ENCODE results near the gene EIF2D.
"Not testable (repeated sequence)": the region's sequence is repeated elsewhere in the genome, so short reads cannot be mapped to it uniquely, and the experiment has no call there.

Gene EIF2D

DNA sequence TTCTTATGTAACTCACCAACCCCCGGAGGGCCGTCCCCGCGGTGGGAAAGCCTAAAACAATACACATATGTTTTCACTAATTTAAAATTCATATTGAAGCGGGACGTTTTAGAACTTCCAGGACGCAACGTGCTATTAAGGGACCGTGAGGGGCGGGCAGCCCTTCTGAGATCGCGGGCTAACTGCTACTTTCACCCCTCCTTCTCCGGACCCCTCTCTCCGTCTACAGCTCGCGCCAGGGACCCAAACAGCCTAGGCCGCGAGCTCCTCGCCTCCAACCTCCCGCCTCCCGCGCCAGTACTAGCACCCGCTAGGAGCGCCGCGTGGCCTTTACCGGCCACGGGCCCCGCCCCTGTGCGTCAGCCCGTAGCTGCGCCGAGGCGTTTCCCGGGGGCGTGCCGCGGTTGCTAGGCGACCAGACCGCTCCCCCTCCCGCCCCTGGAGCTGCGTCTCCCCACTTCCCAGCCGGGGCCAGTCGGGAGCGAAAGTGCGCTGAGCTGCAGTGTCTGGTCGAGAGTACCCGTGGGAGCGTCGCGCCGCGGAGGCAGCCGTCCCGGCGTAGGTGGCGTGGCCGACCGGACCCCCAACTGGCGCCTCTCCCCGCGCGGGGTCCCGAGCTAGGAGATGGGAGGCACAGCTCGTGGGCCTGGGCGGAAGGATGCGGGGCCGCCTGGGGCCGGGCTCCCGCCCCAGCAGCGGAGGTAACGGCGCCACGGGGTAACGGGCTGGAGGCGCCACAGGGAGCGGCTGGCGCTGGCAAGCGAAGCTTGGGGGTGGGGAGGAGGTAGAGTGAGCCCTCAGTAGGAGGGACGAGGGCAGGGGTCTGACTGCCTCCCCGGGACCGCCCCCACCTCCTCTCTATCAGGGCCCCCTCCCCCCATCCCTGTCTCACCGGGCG lies 23.1 kb upstream of the EIF2D start, which contains the start of gene DYRK3:
TSS of gene DYRK3 (plus strand) at position 457 of the 898 bp plus-strand sequence. CDS start at position 625, 168 bp downstream.
- peak in 1 of 2 experiments; percentile 72 for DNase-seq

DNA sequence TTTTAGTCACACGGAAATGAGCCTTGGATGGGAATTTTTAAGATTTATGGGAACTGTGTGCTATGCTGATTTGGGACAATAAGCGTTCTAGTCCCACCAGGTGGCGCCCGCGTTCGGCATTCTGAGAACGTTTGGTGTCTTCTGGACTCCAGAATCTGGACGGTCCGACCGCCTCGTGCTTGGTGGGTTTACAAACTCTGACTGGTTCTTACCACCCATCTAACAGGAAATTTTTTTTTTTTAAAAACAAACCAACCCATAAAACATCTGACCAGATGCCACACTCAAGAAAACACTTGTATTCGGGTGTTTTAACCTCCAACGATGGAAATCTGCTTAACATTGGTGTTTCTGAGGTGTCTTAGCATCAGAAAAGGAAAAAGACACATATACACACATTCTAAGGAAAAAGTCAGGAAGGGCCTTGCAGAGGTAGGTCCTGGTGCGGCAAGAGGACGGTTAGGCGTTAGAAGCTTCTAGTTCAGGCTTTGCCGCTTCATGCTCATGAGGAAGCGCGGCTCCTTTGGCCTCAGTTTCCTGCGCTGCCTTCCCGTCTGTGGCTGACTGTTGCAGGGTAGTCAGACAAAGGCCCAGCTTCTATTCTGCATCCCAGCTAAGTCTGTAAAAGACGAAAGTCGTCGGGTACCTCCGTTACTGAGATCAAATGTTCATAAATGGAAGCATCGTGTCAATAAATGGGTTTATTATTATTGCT lies 22.3 kb upstream of the EIF2D start:
- DNase-seq = peak; percentile 21 to 70

DNA sequence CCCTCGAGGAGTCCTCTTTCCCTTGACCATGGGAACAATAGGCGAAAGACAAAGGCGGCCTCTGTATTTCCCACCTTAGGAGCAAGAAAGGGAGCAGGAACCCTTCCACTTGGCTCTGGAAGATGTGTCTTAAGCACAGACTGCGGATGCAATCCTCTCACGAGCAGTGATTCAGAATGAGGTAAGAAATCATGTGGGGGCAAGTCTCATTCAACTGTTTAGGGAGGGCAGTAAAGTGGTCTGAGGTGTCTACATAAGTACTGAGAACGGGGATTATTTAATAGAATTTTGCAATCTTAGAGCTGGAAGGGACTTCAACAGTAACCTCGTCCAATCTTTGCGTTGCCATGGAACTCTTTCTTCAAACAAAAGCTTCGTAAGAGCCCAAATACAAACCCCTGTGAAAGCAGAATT lies 21.4 kb upstream of the EIF2D start:
- no peak for DNase-seq

- no peak for DNase-seq
Measured at GRCh38 chr1:206631085-206631509, 18.8 kb upstream of the EIF2D start.

- DNase-seq = no peak
Measured at GRCh38 chr1:206628916-206629315, 16.7 kb upstream of the EIF2D start.

GRCh38 chr1:206626396-206626795 lies 14.1 kb upstream of the EIF2D start:
- not testable (repeated sequence) for DNase-seq

- no peak for DNase-seq
Measured at GRCh38 chr1:206609229-206609991, 2.9 kb downstream of the EIF2D start.

DNA sequence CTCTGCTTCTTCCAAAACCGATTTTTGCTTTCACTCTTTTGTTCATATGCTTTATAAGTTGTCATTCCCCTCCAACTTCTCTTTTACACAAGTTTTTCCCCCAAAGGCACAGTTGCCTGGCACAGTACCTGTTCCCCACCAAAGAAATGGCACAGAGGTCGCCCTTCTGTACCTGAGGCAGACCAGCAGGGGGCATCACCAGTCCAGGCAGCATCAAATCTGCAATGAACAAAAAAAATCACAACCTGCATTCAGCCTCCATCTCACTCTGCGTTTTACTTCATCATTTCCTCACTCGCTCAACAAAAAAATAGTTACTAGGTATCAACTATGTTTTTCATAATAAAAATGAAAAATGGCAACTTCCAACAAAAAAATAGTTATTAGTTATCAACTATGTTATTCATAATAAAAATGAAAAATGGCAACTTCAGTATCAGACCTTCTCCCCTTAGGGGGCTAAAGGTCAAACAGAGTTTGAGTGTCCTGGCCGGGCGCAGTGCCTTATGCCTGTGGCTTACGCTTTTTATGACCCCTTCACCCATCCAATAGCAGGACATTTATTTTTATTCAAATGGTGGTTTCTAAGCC lies 4.1 kb downstream of the EIF2D start:
- no peak for DNase-seq

- no peak for DNase-seq
Measured at GRCh38 chr1:206606867-206607266, 5.4 kb downstream of the EIF2D start.

DNA sequence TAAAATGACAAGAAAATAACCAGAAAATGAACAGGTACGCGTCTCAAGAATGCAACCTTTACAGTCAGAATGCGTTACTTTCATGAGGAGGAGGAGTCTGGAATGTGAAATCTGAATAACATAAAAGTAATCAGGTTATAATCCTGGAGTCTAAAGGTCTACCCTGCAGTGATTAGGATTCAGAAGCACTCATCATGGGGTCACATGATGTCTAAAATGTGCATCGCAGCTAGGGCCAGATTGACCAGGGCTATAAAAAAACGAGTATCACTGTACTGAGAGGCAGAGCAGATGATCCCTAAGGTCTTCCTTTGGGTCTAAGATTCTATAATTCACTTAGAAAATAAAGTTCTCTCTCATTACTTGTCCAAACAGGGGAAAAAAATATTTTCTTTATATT lies 7.4 kb downstream of the EIF2D start:
- no peak for DNase-seq

DNA sequence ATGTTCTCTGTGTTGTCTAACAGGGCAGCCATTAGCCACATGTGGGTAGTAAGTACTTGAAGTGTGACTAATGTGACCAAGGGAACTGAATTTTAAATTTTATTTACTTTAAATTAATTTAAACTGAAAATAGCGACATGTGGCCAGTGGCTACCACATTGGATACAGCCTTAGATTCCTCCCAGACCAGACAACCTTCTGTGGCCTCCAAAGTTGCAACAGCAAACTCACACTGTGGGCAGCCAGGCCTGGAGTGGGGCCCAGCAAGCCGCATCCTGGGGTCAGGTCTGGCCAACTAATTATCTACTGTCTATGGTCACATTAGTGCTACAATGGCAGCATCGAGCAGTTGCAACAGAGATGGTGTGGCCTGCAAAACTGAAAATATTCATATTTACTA lies 11.7 kb downstream of the EIF2D start:
- DNase-seq = no peak

DNA sequence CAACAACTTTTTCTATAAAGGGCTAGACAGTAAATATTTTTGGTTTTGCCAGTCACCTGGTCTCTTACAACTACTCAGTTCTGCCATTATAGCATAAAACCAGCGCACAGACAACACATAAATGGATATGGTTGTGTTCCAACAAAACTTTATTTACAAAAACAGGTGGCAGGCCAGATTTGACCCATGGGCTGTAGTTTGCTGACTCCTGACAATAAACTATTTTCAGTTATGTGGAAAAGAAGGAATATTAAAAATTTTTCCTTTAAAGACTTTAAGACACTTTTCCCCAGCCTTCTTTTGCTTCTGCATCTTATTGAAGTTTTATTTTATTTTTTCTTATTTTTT lies 16.0 kb downstream of the EIF2D start:
- no peak for DNase-seq

DNA sequence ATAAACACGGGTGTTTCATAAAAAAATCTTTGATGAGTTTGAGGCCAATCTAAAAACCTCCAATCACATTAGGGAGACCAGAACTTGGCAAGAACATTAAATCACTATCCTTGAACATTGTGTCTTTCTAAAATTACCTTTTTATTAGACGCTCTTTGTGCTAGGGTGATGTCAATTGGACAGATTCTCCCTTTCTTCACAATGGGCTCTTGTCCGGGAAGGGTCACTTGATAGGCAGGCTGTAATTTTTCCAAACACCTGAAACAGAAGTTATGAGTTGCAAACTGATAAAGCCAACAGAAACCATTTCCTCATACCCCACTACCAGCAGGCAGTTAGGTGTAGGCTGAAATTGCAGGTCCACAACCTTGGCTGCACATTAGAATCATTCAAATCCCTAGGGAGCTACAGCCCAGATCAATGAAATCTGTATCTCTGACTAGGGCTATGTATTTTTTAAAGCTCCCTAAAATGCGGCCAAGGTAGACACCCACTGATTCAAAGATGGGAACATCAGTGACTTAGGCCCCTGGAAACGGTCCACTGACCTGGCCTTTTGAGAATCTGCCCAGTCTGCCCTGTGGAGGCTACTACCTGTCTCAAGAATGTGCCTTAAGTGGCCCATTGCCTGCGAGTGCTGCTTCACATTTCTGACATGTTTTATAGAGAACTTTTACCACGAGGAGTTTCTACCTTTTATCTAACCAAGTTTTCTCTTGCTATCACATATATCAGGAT lies 16.5 kb downstream of the EIF2D start:
- DNase-seq = no peak

GRCh38 chr1:206593351-206593925 lies 18.8 kb downstream of the EIF2D start:
- no peak for DNase-seq

DNA sequence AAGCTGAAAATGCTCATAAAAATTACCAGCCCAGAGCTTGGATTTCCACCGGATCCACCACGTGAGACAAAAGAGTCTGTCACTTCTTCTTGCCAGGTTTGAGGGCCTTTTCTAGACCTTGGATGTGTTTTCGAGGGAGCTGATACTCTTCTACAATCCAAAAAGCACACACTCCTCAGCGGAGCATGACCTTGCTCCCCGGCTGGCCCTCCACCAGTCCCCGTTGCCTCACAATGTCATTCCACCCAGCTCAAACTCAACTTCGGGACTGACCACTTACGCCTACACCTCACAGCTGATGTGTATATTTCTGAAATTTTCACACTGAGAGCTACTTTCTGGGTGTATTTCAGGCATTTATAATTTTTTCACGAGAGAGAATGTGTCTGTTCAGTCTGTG lies 20.6 kb downstream of the EIF2D start:
- no peak for DNase-seq

DNA sequence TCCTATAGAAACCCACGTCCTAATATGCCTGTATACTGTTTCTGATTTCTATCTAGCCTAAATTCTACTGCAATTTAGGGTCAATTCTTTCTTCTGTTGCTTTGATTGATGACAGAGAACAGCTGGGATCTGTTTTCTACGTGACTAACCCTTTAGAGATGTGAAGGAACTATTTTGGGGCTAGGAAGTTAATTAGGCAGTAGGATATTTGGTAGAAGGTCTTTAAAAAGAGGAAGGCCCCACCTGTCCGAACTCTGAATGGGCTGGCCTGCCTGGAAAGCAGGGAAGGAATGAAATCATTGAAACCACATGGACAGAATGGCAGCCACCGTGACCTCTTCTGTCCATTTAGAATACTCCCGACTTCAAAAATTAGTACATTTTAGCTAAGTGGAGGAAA lies 21.0 kb downstream of the EIF2D start:
- no peak for DNase-seq

DNA sequence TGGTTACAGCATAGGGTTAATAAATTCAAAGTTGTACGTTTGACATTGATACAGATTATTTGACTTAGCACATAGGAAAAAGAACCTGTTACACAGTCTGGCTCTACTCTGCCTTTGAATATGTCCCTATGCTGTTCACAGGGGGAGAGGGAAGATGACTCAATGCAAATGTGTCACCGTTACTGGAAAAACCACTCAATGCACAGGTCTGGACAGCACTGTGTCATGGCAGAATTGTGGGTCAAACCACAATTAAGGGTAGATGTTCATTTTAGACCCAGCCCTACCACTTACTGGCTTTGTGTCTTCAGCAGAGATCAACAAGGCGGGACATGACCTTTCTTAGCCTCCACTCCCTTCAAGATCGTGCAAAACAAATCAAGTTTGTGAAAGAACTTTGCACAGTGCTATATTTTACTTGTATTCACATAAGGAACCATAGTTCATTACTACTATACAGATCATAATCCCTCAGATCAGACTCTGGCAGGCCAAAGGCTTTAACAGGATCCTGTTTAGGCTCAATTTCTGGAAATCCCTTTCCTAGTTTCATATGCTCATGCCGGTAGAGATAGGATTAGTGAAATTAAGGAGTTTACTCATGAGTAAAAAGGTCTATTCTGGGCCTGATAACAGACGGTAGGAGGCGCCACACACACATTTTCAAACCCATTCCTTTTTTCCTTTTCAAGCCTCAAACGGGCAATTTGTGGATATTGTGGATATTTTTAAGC lies 22.1 kb downstream of the EIF2D start:
- no peak for DNase-seq

DNA sequence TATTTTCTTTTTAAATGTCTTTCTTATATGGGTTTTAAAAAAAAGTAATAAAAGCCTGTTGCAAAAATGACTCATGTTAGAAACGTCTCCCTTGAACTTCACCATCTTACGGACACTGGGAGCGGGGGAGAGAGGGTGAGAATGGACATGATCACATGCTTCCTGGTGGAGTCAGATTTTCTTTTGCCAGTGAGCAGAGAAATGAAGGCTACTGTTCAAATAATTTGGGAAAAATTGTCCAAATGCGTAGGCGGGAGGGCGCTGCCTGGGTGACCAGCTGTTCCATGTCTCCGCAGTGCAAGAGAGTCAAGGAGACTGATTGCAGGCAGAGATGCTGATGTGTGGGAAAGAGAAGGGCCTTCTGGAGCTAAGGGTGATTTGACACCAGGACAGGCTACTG lies 23.1 kb downstream of the EIF2D start:
- no peak for DNase-seq

DNA sequence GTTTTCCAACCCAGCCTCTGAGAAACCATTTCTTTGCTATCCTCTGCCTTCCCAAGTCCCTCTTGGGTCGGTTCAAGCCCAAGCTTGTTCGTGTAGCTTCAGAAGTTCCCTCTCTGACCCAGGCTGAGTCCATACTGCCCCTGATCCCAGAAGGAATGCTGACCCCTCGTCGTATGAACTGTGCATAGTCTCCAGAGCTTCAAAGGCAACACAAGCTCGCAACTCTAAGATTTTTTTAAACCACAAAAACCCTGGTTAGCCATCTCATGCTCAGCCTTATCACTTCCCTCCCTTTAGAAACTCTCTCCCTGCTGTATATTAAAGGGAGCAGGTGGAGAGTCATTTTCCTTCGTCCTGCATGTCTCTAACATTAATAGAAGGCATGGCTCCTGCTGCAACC lies 23.8 kb downstream of the EIF2D start:
- DNase-seq = no peak

GRCh38 chr1:206587904-206588303 lies 24.4 kb downstream of the EIF2D start:
- no peak for DNase-seq

Data from cerebellar nuclear complex (tissue), 1 donor.